HEK293T (cell line): ENCODE results near the gene NRG3.
"Not testable (repeated sequence)": the region's sequence is repeated elsewhere in the genome, so short reads cannot be mapped to it uniquely, and the experiment has no call there.

ENCODE experiments used
- ARNT ChIP-seq: fragments of 450-650 bp; IDR thresholded peaks from 2 replicates; pipeline ENCODE4 v1.6.1; 2017; ENCODE audit warnings: mild to moderate bottlenecking
- BHLHE40 ChIP-seq: fragments of 450-650 bp; IDR thresholded peaks from 2 replicates; pipeline ENCODE4 v1.6.1; 2016; ENCODE audit warnings: mild to moderate bottlenecking, moderate library complexity, borderline replicate concordance
- CTBP1 ChIP-seq: fragments of 450-650 bp; IDR thresholded peaks from 2 replicates; pipeline ENCODE4 v1.6.1; 2016; ENCODE audit warnings: borderline replicate concordance
- FOXA1 ChIP-seq: fragments of 450-650 bp; IDR thresholded peaks from 2 replicates; pipeline ENCODE4 v1.6.1; 2016; ENCODE audit warnings: mild to moderate bottlenecking
- FOXK2 ChIP-seq: fragments of 450-650 bp; IDR thresholded peaks from 2 replicates; pipeline ENCODE4 v1.6.1; 2016; ENCODE audit warnings: mild to moderate bottlenecking
- FOXM1 ChIP-seq: fragments of 450-650 bp; IDR thresholded peaks from 2 replicates; pipeline ENCODE4 v1.6.1; 2017; ENCODE audit warnings: mild to moderate bottlenecking, borderline replicate concordance
- HDGF ChIP-seq: fragments of 450-650 bp; IDR thresholded peaks from 2 replicates; pipeline ENCODE4 v1.6.1; 2017; ENCODE audit warnings: antibody characterized with exemption, borderline replicate concordance
- LEF1 ChIP-seq: fragments of 450-650 bp; IDR thresholded peaks from 2 replicates; pipeline ENCODE4 v1.6.1; 2017; ENCODE audit warnings: mild to moderate bottlenecking, borderline replicate concordance
- PKNOX1 ChIP-seq: fragments of 450-650 bp; IDR thresholded peaks from 2 replicates; pipeline ENCODE4 v1.6.1; 2016
- SP1 ChIP-seq: fragments of 450-650 bp; IDR thresholded peaks from 2 replicates; pipeline ENCODE4 v1.6.1; 2017
- SUZ12 ChIP-seq: fragments of 450-650 bp; IDR thresholded peaks from 2 replicates; pipeline ENCODE4 v1.6.1; 2016; ENCODE audit warnings: mild to moderate bottlenecking
- TARDBP ChIP-seq: fragments of 450-650 bp; IDR thresholded peaks from 2 replicates; pipeline ENCODE4 v1.6.1; 2016
- ZNF384 ChIP-seq: fragments of 450-650 bp; IDR thresholded peaks from 2 replicates; pipeline ENCODE4 v1.6.1; 2016

- TF ChIP-seq FOXA1, PKNOX1, SP1, SUZ12, BHLHE40, LEF1, TARDBP, ZNF384, FOXK2, ARNT, CTBP1, HDGF, FOXM1: not testable (repeated sequence)
These were observed 802.9 kb downstream of the NRG3 start for GRCh38 chr10:82677932-82678331.
